Daoy (cell line): ENCODE results near the gene SYMPK. TPM values are rescaled to one million over a fixed set of nuclear protein-coding genes. Genes with fewer than 3 reads are reported as not detected.
"Not testable (repeated sequence)": the region's sequence is repeated elsewhere in the genome, so short reads cannot be mapped to it uniquely, and the experiment has no call there.

ENCODE experiments used
- DNase-seq: peaks from one replicate; pipeline ENCODE4 v3.0.0-alpha.2; 2015; ENCODE audit warnings: low read depth
- total RNA-seq: library from RNA; depleted of rRNA; stranded (reverse); fragments of >200 nt; shearing (Covaris generic); gene quantifications from 2 replicates; pipeline ENCODE4 v1.2.3, GENCODE V29; 2014

Gene SYMPK
- total RNA-seq, 1 experiment from 2014 or later, result 33.0 TPM

DNA sequence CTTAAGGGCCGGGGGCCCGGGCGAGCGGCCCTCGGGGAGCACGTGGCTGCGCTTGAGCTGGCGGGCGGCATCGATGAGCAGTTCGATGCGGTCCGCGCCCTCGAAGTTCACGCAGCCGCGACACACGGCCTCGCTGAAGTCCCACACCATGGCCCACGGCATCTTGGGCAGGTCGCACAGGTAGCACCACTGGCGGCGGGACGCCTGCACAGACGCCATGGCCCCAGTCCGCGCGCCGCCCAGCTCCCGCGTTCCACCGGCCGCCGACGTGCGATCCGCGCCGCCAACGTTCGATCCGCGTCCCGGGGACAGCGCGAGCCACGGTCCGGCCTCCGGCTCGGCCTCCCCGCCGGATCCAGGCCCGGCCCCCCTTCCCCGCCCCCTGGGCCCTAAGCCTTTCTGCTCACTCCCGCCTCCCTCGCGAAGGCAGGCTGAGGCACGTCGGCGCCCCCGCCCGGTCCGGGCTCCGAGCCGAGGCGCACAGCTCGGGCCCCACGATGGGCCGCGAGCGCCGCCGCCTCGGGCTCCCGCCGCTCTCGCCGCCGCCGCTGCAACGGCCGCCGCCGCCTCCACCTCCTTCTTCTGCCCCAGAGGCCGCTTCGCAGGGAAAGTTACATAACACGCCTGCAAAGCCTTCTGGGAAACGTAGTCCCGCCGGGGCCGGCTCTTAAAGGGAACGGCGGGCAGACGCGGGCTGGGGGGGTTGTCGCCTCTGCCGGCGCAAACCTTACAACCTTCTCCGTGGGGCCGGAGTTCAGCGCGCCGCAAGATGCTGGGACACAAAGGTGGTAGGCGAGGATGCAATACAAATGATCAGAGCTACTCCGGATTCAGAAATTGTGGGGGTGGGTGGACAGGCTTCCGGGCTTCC, 22.8 kb upstream of the SYMPK start, which contains the start of gene IRF2BP1:
Gene IRF2BP1, minus strand, starts transcription at position 586 of the 871 bp plus-strand sequence. Its CDS starts 367 bp downstream, at position 219.
- peak; percentile 93 for DNase-seq

DNA sequence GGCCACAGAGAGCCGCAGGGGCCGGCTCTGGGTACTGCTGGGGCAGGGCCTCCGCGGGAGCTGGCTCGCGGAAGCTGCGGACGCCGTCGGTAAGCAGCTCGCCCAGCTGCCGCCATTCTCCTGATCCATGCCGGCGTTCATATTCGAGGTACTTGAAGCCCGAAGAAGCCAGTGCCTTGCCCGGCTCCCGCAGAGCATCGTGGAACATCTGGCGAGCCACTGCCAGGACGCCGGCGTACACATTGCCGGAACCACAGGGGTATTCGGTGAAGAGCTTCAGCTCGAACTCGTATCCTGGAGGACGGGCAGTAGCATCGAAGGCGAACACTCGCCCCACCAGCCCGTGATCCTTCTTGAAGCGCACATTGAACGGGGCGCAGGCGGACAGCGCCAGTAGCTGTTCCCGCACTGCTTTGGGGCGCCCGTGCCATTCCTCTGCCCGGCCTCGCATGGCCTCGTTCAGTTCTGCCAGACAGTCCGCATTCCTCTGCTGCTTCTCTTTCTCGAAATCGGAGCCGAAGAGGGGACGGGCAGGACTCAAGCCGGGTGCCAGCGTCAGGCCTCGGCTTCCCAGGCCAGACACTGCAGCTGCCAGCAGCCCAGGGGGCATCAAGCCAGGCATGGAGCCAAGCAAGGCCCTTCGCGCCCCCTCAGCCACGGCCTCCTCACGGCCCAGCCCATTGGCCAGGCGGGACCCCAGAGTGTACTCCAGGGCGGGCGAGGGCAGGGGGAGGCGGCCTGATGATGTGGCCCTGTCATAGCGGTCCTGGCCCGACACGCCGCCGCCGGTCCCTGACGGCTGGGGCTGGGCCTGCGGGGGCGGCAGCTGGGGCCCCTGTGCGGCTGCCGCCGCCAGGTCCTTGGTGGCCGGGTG, 22.0 kb upstream of the SYMPK start:
- peak; percentile 38 for DNase-seq

DNA sequence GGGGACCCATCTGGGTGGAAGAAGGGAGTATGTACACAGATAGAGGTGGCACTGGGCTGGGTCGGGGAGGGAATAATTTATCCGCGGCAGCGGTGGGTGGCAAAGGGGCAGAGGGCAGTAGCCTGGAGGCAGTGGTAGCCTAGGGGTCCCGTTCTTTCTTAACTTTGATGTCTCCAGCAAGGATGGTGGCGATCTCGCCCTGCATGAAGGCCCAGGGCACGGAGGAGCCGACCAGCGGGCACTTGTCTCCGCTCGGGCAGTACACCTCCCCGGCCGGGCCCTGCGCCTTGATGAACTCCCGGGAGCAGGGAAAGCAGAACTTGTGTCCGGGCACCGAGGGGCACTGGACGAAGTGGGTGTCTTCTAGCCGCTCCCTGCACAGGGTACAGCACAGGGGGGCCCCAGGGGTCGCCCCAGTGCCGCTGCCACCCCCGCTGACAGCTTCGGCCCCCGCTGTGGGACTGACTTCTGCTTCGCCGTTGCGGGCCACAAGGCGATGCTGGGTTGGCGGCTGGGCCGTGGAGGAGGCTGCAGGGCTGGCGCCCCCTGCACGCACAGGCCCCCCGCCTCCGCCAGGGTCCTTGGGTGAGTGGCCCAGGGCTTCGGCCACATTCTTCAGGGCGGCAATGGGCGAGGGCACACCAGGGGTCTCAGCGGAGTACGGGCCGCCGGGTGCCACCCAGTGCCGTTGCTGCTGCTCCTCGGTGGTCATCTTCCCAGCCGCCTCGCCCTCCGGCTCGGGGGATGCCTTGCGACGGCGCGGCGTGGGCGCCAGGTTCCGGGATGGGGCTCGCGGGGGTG, 21.1 kb upstream of the SYMPK start:
- no peak for DNase-seq

DNA sequence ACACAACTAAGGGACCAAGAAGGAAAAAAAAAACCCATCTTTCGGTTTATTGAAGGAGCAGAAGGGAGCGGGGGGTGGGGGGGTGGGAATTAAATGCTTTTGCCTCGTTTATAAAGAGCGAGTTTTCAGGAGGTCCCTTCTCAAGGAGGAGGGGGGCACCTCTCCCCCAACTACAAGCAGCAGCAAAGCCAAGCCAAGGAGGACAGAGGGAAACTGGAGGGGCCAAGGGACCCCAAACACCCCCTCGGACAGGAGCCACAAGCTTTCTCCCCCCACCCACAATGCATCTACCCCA, 20.6 kb upstream of the SYMPK start:
- no peak for DNase-seq

DNA sequence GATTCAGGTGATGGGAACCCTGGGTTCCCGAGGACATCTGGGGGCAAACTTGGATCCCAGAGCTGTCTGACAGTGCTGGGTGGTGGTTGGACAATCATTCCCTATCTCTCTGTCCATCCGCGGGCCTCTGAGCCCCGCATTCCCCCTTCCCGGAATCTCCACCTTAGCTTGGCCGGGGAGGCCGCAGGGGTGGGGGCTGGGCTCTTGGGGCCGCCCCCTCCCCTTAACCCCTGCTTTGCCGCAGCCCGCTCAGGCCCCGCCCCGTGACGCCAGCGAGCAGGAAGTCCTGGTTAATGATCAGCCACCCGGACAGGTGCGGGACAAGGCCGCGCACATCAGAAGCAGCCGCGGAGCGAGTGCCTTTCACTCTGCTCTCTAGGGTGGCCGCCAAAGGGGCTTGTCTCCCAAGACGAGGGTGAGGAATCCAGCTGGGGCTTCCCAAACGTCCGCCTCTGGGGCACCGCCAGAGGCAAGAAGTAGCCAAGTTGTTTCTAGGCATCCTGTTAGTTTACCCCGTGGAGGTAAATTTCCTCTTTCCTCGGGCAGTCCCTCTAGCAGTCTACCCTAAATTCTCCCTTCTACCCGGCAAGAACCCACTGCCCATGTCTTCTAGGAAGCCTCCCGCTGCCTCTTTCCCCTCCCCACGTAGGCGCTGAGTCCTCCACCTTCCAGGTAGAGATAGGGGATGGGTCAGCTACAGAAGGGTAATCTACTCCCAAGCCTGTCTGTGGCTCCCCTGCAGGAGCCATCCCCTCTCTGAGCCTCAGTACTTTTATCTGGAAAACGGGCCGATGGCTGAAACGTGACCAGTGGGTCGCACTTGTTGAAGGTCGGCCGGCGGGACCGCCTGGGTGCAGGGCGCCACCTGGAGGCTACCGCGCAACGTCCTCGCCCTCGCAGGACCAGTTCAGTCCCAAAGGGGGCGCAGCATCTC, 20.0 kb upstream of the SYMPK start:
- peak; percentile 89 for DNase-seq

DNA sequence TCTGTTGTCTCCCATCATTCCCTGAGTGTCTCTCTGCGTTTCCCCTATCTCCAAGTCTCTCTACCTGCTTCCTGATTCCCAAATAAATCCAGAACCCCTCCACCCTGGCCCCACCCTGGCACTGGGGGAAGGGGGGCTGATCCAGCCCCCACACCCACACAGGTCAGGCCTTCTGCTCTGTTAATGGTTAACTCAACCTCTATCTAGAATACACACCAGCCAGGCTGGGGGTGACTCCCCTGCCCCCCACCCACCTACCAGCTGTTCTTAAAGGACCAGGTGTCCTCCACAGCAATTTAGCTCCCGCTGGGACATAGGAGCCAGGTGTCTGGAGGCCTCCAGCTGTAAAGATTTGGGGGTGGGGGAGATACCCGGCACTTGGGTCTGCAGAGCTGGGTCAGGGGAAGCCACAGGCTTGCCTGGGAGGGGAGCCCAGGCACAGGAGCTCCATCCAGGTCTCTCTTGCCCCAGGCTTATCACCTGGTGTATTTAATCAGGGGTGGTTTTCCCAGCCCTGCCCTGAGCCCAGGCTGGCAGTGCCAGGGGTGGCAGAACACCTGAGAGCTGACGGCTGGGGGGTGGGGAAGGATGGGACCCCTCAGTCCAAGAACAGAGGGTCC, 19.1 kb upstream of the SYMPK start:
- no peak for DNase-seq

DNA sequence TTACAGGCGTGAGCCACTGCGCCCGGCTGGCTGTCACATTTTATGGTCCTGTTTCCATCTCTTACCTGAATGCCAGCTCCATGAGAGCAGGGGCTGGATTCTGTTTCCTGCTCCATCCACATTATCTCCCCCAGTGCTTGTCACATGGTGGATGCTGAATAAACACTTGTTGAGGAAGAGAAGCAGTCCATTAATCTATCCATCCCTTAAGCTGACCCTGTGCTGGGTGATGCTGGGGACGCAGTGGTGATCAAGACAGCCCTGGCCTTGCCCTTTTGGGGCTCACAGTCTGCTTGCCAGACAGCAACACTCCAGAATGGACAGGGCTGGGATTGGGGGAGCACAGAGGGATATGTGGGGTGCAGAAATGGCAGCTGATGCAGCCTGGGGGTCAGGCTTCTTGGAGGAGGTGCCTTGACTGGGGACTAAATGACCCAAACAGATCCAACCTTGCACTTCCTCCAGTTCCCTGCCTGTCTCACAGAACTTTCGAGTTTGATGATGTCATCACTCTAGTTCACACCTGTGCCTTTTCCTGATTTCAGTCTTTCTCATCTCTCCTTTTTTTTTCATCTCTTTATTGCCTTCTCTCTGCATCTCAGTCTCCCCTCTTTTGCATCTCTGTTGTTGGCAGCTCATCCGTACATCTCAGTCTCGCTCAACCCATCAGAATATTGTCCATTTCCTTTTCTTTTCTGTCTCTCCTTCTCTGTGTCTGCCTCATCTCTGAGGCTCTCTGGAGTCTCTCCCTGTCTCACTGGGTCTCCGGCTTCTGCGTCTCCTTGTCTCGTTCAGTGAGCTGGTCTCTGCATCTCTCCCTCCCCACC, 18.3 kb upstream of the SYMPK start:
- DNase-seq, result no peak

DNA sequence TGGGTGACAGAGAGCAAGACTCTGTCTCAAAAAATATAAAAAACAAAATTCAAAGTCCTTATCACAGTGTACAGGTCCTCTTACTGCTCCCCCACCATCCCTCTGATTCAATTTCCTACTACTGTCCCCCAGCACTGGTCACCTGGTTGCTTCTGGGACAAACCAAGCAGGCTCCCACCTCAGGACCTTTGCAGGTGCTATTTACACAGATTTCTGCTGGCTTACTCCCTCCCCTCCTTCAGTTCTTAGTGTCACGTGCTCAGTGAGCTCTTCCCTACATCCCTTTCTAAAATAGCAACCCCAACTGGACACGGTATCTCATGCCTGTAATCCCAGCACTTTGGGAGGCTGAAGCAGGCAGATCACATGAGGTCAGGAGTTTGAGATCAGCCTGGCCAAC, 17.0 kb upstream of the SYMPK start:
- no peak for DNase-seq

DNA sequence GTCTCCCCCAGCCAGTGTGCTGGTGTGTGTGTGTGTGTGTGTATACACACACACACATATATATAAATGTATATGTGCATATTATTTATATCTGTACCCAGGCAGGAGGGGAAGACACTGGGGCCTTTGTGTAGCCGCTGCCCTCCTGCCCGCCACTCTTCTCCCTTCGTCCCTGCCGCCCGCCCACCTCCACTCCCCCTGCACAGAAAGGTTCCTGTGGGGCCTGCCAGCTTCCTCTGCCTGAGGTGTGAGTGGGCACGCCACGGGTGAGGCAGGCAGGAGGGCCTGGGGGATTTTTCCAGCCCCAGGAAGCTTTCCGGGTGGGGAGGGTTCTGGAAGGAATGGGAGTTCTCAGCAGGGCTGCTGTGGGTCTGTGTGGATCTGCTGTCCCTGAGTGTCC, 16.1 kb upstream of the SYMPK start:
- no peak for DNase-seq

DNA sequence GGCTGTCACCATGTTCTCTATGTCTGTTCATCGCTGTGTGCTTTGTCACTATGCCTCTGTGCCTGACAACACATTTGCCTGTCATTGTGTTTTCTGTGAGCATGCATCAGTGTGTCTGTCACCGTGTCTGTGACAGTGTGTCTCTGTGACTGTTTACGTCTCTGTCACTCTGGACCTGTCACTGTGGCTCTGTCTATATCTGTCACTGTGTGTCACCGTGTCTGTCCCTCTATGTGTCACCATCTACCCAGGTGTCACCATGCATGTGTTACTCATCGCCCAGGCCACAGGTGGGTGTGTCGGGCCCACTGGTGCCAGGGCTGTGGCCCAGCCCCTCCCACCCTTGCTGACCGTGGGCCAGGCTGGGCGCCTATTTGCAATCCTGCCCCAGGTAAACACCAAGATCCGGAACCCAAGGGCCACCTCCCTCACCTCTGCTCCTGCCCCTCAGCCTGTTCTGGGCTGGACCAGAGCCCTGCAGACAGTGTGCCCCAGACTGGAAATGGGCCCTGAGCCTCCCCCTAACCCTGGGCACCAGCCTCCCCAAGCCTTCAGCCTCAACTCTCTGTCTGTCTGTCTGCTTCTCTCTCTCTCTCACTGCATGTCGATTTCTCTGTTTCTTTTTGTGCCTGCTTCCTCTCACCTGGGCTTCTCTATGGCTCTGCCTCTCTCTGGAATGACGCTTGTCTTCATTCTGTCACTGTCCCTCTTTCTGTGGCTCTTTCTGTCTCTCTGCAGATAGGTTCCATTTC, 15.3 kb upstream of the SYMPK start:
- DNase-seq, result no peak

DNA sequence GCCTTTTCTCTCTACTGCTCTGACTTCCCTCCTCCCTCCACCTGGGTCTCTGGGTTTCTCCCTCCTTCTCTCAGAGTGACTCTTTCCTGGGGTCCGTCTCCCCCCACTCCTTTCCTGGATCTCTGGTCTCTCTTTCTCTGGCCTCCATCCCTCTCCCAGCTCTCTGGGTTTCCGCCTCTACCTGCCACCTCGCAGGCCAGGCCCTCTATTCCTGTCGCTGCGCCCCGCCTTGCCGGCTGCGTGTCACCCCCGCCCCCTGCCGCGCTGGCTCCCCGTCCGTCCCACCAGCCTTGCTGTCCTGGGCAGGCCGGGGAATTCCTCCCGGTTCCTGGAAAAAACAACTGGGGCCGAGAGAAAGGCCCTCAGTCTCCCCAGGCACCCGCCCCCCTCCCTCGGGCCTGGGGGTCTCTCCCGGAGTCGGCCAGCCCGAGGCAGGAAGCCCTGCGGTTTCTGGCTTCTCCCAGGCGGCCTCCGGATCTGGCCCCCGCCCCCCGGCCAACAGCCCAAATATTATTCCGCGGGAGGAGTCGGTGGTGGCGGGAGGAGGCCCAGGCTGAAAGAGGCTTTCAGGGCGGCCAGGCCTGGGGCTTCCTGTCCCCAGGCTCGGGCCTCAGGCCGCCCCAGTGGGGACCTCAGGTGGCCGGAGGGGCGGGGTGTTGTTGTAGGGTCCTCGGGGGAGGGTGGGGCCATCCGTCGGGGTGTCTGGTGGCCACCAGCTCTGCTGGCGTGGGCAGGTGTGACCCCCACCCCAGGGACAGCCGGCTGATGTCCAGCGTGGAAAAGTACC, 13.7 kb upstream of the SYMPK start:
- DNase-seq, result peak; percentile 69

DNA sequence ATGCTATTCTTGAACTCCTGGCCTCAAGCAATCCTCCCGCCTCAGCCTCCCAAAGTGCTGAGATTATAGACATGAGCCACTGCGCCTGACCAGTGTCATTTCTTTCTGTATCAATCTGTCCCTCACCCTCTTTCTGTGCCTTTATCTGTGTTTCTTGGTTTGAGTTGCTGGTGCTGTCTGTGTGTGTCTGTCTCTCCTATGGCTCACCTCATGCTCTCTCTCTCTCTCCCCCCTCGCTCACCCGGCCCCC, 13.1 kb upstream of the SYMPK start:
- DNase-seq, result no peak

DNA sequence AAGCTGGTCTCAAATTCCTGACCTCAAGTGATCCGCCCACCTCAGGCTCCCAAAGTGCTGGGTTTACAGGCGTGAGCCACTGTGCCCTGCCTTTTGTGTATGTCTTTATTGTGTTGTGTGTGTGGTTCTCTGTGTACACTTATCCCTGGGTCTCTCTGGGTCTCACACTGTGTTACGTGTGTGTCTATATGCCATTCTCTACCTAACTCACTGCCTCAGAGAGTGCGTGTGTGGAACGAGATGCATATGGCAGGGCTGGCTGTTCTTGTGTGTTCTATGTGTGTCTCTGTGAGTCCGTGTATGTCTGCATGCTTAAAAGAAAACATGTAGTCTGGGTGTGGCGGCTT, 11.6 kb upstream of the SYMPK start:
- no peak for DNase-seq

DNA sequence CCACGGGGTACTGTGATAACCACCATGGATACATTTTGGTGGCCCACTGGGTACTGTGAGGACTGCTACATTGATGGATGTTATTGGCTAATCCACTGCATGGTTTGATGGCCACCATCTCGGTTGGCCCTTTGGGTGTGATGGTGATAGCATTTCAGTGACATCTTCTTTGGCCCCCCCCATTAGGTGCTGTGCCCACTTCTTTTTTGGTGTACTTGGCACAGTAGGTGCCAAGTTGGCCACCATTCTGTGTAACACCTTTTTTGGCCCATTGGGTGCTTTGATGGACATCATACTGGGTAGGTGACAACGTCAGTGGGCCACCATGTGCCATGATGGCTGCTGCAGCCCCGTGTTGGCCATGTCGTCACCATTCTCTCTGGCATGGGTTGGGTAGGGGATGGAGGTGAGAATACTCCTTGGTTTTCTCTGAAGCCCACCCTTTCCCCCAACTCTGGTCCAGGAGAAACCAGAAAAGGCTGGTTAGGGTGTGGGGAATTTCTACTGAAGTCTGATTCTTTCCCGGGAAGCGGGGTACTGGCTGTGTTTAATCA, 10.3 kb upstream of the SYMPK start:
- DNase-seq, result no peak

DNA sequence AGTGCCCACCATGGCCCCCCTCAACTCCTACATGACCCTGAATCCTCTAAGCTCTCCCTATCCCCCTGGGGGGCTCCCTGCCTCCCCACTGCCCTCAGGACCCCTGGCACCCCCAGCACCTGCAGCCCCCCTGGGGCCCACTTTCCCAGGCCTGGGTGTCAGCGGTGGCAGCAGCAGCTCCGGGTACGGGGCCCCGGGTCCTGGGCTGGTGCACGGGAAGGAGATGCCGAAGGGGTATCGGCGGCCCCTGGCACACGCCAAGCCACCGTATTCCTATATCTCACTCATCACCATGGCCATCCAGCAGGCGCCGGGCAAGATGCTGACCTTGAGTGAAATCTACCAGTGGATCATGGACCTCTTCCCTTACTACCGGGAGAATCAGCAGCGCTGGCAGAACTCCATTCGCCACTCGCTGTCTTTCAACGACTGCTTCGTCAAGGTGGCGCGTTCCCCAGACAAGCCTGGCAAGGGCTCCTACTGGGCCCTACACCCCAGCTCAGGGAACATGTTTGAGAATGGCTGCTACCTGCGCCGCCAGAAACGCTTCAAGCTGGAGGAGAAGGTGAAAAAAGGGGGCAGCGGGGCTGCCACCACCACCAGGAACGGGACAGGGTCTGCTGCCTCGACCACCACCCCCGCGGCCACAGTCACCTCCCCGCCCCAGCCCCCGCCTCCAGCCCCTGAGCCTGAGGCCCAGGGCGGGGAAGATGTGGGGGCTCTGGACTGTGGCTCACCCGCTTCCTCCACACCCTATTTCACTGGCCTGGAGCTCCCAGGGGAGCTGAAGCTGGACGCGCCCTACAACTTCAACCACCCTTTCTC, 9.4 kb upstream of the SYMPK start:
- no peak for DNase-seq

DNA sequence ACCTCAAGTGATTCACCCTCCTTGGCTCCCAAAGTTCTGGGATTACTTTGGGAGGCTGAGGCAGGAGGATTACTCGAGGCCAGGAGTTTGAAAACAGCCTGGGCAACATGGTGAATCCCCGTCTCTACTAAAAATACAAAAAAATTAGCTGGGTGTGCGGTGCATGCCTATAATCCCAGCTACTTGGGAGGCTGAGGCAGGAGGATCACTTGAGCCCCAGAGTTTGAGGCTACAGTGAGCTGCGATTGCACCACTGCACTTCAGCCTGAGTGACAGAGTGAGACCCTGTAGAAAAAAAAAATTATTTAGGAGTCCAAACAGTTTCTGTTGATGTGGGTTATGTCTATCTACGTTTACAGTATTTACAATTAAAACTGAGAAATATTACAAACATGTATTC, 7.9 kb upstream of the SYMPK start:
- DNase-seq, result no peak

DNA sequence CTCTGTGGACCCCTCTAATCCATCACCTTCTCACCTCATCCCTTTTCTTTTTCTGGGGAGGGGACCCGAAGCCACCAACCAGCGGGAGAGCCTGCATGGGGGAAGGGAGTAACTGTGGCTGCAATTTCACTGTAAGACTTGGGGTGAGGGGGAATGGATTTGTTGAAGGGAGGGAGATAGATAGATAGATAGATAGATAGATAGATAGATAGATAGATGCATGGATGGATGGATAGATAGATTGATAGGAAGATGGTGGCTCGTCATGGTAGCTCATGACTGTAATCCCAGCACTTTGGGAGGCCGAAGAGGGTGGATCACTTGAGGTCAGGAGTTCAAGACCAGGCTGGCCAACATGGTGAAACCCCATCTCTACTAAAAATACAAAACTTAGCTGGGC, 4.3 kb upstream of the SYMPK start:
- DNase-seq, result not testable (repeated sequence)
